ENCODE data around the gene CACNB4.

DNA sequence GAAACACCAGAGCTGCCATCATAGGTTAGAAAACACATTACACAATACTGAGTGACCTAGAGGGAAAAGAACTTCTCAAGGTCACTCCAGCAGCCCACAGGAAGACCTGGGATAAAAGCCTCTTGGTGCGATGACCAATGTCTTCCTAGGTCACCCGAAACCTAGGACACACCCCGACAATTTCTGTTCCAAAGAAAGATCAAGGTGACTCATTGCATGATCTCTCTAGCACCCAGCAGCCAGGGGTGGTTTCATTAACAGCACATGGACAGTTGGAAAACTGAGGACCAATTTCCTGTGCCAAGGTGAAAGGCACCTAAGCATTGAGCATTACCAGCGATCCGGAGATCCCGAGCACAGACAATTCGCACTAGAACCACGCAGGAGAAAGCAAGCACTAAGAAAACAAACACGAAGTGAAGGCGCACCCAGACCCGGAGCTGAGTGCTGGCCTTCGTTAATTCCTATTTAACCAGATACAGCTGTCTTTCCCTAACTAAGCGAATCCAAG lies 1.5 kb downstream of the CACNB4 start:
- no peak for TF ChIP-seq KDM1A (IDR thresholded peaks at IDR 0.05; ENCODE audit: low read depth)
- TF ChIP-seq, protein P1, sequence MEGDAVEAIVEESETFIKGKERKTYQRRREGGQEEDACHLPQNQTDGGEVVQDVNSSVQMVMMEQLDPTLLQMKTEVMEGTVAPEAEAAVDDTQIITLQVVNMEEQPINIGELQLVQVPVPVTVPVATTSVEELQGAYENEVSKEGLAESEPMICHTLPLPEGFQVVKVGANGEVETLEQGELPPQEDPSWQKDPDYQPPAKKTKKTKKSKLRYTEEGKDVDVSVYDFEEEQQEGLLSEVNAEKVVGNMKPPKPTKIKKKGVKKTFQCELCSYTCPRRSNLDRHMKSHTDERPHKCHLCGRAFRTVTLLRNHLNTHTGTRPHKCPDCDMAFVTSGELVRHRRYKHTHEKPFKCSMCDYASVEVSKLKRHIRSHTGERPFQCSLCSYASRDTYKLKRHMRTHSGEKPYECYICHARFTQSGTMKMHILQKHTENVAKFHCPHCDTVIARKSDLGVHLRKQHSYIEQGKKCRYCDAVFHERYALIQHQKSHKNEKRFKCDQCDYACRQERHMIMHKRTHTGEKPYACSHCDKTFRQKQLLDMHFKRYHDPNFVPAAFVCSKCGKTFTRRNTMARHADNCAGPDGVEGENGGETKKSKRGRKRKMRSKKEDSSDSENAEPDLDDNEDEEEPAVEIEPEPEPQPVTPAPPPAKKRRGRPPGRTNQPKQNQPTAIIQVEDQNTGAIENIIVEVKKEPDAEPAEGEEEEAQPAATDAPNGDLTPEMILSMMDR (IDR thresholded peaks at IDR 0.05) = no peak
